GM12801 (cell line): ENCODE data around the gene CTU2.

Experiments
- TF ChIP-seq, protein P1 (sequence below): IDR thresholded peaks from one replicate; pipeline ENCODE4 v1.5.1; 2011; ENCODE audit warnings: control low read depth; ENCODE audit not compliant: insufficient read length; ENCODE audit errors: extremely low read depth

Gene CTU2

DNA sequence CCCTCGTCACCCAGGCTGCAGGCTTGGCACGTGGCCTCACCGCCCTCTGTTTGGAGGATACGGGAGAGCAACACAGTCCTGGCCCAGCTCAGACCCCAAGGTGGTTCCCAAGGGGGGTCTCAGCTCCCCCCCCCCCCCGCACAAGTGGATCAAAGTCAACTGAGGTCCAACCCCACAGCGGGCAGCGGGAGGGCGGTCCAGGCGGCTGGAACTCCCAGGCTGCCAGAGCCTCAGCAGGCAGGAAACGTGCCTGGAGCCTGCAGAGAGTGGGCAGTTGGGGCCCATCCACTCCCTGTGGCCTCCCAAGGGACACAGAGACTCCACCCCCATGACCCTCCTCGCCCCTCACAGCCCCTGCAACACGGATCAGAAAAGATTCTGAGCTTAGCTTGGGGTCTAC, 42.1 kb downstream of the CTU2 start:
- TF ChIP-seq, protein P1, sequence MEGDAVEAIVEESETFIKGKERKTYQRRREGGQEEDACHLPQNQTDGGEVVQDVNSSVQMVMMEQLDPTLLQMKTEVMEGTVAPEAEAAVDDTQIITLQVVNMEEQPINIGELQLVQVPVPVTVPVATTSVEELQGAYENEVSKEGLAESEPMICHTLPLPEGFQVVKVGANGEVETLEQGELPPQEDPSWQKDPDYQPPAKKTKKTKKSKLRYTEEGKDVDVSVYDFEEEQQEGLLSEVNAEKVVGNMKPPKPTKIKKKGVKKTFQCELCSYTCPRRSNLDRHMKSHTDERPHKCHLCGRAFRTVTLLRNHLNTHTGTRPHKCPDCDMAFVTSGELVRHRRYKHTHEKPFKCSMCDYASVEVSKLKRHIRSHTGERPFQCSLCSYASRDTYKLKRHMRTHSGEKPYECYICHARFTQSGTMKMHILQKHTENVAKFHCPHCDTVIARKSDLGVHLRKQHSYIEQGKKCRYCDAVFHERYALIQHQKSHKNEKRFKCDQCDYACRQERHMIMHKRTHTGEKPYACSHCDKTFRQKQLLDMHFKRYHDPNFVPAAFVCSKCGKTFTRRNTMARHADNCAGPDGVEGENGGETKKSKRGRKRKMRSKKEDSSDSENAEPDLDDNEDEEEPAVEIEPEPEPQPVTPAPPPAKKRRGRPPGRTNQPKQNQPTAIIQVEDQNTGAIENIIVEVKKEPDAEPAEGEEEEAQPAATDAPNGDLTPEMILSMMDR, result no peak

DNA sequence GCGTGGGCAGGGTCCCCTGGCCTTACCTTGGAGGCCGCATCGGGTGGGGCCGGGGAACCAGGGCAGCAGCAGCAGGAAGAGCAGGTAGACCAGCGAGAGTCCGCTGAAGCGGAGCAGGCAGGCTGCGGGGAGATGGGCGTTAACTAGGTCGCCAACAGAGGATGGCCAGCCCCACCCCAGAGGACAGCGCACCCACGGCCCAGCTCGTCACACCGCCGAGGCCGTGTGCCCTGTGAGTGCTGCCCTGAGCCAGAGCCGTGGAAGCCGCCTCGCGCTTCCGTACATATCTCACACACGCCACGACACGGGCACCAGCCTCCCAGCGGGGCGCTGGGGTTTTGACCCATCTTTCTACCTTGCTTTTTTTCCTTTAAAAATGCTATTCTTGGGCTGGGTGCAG, 43.1 kb downstream of the CTU2 start:
- TF ChIP-seq, protein P1, result no peak

DNA sequence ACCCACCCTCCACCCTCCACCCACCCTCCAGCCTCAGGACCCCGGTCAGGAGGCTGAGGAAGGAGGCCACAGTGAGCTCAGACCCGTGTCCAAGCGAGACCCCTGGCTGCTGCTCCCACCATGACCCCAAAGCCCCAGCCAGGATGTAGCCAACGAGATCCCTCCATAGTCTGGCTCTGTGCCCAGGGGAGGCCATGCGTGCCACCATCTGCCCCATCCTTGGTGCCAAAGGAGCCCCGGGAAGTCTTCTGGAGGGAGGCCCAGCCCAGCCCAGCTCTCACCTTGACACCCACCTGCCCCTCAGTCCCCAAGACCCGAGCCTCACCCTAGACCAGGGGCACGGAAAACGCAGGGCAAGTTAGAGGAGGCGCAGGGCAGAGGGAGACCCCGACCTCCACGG, 44.6 kb downstream of the CTU2 start:
- TF ChIP-seq, protein P1, result no peak

DNA sequence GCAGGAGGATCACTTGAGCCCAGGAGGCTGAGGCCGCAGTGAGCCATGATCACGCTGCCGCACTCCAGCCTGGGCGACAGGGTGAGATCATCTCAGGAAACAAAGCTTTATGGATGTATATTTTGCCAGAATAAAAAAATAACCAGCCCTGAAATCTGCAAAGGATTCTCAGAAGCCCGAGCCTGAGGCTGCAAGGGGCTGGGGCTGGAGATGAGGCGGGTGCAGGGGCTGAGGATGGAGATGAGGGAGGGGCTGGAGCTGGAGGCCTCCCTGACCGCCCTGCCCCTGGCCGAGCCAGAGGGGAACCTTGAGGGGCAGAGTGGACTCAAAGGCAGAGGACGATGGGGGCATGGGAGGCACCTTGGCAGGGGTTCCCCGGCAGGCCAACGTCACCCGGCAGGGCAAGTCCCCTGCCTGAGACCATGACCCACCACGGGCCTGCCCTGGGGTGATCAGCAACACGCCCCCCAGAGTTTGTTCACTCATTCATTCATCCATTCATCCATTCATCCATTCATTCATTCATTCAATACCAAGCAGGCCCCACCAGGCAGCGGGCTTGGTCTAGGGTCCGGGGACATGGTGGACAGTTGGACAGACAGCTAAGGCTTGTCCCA, 46.2 kb downstream of the CTU2 start:
- TF ChIP-seq, protein P1, result no peak

DNA sequence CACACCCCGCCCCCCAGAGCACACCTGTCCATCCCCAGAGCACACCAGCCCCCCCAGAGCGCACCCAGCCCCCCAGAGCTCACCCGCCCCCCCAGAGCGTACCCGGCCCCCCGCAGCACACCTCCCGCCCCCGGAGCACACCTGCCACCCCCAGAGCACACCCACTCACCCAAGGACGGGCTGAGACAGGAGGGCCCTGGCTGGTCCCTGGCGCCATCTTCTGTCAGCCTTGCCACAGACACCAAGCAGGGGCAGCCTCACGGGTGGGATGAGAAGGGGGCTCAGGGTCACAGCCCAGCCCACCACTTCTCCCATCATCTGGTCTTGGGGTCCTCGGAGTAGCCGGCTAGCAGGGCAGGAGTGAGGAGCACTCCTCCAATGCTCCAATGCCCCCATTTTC, 46.9 kb downstream of the CTU2 start:
- TF ChIP-seq, protein P1, result no peak

DNA sequence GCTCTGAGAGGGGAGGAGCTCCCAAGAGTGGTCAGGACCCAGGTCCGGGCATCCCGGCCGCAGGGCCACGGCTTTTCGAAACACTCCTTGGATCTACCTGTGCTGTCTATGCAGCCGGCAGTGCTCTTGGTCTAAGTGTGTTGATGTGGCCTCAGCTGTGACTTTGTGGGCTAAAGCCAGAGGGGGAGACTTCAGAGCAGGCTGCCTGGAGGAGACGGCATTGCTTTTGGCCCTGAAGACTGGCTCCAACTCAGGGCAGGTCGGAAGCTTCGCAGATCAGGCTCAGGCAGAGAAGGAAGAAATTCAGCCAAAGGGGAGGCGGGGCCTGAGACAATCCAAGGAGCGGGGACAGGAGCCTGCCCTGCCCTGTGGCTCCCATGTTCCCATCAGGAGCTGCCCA, 47.3 kb downstream of the CTU2 start:
- TF ChIP-seq, protein P1, result no peak

DNA sequence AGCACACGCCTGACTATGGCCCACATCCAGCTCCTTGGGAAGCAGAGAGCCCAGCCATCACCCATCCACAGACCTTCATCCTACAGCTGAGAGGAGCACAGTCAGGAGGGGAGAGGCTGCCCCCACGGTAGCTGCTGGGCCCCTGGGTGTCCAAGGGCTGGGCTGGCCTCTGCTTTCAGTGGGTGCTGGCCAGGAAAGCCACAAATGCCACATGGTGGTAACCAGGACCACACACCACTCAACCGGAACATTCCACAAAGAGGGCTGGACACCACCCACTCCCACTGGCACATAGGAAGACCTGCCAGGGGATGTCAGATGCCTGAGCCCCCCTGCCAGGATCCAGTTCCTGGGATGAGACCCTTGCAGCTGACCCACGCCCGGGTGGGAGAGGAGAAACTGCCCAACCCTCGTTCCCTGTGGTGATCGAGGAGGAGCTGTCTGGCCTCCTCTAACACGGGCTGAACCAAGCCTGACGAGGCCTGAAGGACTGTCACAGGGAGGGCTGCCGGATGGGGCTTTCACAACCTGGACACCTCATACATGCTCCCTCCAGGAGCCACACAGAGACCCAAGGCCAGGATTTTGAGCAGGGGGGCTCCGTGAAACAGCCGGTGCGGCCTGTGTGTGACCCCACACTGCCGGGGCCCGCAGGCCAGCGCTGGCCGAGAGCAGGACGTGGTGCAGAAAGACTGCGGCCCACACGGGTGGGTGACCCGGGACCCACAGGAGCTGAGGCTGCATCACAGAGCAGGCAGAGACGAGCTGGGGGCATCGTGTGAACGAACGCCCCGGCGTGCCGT, 48.0 kb downstream of the CTU2 start:
- TF ChIP-seq, protein P1, result no peak
